Spleen (tissue), 7 donors: ENCODE data around the gene PLCB1.

Experiments
- POLR2A ChIP-seq, 3 donors: fragments of 450-650 bp; IDR thresholded peaks; one replicate each; pipeline ENCODE4 v1.5.1; 2017; ENCODE audit warnings: antibody characterized with exemption in 3 of 3, mild to moderate bottlenecking in 1 of 3
- TF ChIP-seq, protein P1 (sequence below), 11 experiments: fragments of 200-600 bp in 7 of 11; fragments of 450-650 bp in 4 of 11; sonication (generic) in 4 of 11; IDR thresholded peaks in 8 of 11; conservative IDR thresholded peaks in 3 of 11; 1 replicate in 7 of 11; 2 replicates in 4 of 11; pipeline versions ENCODE4 v1.4.0 to v1.8.0; 2016 to 2021; ENCODE audit warnings: antibody characterized with exemption in 11 of 11, inconsistent platforms in 4 of 11, mild to moderate bottlenecking in 1 of 11
- donor health status: DM: no; HTN: no; CAD: no; lungs with moderate emphysema.
- donor health status: DM: no; HTN: no; CAD: no.
- donor health status: DM: no; HTN: no; CAD: no.

DNA sequence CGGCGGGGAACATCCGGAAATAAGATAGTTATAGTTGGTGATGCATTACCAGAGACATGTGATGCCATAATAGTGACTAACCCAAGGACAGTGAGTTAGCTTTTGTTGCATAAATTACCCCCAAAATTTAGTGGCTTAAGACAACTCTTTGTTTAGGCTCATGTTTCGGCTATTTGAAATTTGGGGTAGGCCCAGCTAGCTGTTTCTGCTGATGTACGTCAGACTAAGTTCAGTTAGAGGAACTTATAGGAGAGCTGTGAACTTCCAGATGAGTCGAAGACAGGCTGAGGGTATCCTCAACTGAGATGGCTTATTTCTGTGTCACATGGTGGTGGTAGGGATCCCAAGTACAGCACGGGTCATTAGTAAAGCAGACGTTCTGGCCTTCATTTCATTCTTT, 366.5 kb downstream of the PLCB1 start:
- TF ChIP-seq, protein P1, sequence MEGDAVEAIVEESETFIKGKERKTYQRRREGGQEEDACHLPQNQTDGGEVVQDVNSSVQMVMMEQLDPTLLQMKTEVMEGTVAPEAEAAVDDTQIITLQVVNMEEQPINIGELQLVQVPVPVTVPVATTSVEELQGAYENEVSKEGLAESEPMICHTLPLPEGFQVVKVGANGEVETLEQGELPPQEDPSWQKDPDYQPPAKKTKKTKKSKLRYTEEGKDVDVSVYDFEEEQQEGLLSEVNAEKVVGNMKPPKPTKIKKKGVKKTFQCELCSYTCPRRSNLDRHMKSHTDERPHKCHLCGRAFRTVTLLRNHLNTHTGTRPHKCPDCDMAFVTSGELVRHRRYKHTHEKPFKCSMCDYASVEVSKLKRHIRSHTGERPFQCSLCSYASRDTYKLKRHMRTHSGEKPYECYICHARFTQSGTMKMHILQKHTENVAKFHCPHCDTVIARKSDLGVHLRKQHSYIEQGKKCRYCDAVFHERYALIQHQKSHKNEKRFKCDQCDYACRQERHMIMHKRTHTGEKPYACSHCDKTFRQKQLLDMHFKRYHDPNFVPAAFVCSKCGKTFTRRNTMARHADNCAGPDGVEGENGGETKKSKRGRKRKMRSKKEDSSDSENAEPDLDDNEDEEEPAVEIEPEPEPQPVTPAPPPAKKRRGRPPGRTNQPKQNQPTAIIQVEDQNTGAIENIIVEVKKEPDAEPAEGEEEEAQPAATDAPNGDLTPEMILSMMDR (IDR thresholded peaks at IDR 0.05 in 8 of 11, conservative IDR thresholded peaks at IDR 0.05 in 3 of 11) = no peak
- TF ChIP-seq POLR2A (IDR thresholded peaks at IDR 0.05) = no peak
